ENCODE data around the gene HSPB7. TPM values are rescaled to one million over a fixed set of nuclear protein-coding genes. Genes with fewer than 3 reads are reported as not detected.
"Not testable (repeated sequence)": the region's sequence is repeated elsewhere in the genome, so short reads cannot be mapped to it uniquely, and the experiment has no call there.

The HSPB7 gene
- total RNA-seq, 6 experiments from 2014 or later: 0.54 to 2.0 (median 1.2) TPM

DNA sequence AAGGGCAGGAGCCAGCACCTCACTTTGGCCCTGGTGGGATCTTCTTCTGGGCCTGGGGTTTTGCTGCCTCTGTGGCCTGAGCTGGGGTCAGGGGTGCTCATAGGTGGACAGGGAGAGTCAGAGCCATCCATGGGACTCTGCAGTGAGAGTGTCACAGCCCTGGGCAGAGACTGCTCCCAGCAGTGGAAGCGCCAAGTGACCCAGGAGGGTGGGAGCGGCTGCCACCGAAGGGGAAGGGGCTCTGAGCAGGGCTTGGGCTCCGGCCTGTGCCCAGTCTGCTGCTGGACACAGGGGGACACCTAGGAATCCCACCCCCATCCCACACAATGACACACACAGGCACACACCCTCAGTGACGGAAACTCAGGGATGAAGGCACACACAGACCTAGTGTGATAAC is 26.1 kb upstream of the HSPB7 start:
- no peaks in the 10 kb centered on the region for H3K9me3 ChIP-seq
- TF ChIP-seq POLR2A (IDR thresholded peaks at IDR 0.05): no peak
- TF ChIP-seq, protein P1, sequence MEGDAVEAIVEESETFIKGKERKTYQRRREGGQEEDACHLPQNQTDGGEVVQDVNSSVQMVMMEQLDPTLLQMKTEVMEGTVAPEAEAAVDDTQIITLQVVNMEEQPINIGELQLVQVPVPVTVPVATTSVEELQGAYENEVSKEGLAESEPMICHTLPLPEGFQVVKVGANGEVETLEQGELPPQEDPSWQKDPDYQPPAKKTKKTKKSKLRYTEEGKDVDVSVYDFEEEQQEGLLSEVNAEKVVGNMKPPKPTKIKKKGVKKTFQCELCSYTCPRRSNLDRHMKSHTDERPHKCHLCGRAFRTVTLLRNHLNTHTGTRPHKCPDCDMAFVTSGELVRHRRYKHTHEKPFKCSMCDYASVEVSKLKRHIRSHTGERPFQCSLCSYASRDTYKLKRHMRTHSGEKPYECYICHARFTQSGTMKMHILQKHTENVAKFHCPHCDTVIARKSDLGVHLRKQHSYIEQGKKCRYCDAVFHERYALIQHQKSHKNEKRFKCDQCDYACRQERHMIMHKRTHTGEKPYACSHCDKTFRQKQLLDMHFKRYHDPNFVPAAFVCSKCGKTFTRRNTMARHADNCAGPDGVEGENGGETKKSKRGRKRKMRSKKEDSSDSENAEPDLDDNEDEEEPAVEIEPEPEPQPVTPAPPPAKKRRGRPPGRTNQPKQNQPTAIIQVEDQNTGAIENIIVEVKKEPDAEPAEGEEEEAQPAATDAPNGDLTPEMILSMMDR (IDR thresholded peaks at IDR 0.05): no peak
- intact Hi-C loops (cut with DNase I): no loop called here
- no peaks in the 10 kb centered on the region for H3K36me3 ChIP-seq
- no peaks in the 10 kb centered on the region for H3K27me3 ChIP-seq
- ATAC-seq (no peak), DNase-seq (no peak)
- no peak overlapping the region for H3K4me3 ChIP-seq
- no peaks in the 10 kb centered on the region for H3K4me1 ChIP-seq
- WGBS (ENCODE audit: insufficient coverage, low coverage, low lambda C conversion rate, missing lambda C conversion rate): no CpG with 5 or more reads among the region's 5 CpGs
- no peak overlapping the region for H3K27ac ChIP-seq

DNA sequence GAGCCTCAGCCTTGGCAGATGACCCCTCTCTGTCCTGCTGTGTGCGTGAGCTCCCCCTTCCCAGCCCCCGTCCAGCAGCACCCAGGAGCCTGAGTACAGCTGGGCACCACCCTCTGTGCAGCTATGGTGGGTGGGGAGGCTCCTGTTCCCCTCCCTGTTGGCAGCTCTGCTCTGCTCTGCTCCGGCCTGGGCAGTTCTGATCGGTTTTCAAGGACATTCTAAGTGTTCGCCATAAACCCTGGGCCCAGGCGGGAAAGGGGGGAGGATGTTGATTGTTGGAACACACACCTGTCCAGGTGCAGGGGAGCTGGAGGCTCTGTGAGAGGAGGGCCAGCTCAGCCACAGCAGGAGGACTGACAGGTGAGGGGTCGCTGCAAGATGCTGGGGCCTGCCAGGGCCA is 25.7 kb upstream of the HSPB7 start, which contains the start of gene CLCNKB:
TSS of gene CLCNKB (plus strand) at position 262 of the 400 bp plus-strand sequence. CDS start 711 bp downstream, outside the sequence.
- Histone ChIP-seq H3K27ac (no peak within 1 kb of the TSS), H3K9me3 (no peaks in the 10 kb centered on the region), H3K4me1 (no peaks in the 10 kb centered on the region), H3K27me3 (no peaks in the 10 kb centered on the region), H3K36me3 (no peaks in the 10 kb centered on the region), H3K4me3 (no peak within 1 kb of the TSS)
- intact Hi-C loops (cut with DNase I): no loop called here
- 49% methylated on average over 6 of the region's 7 CpGs for WGBS (ENCODE audit: insufficient coverage, low coverage, low lambda C conversion rate, missing lambda C conversion rate)
- TF ChIP-seq, protein P1 (IDR thresholded peaks at IDR 0.05): no peak
- no peak for TF ChIP-seq POLR2A (IDR thresholded peaks at IDR 0.05)
- no peak for ATAC-seq
- DNase-seq: no peak

DNA sequence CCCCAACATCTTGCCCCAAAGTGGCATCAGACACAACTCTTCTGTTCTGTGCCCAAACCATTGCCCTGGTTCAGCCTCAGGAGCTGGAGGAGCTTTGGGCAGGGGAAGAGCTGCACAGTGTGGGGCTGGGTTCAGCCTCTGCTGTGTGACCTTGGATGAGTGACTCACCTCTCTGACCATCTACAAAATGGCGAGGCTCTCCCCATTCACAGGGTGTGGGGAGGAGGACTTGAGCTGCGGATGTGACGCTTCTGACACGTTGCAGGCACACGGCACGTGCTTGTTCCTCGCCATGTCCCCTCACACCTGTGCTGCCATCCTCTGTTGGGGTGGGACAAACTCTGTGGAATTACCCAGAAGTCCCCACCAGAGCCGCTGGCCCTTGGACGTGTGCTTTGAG is 24.8 kb upstream of the HSPB7 start:
- 80% methylated on average over 2 of the region's 9 CpGs for WGBS (ENCODE audit: insufficient coverage, low coverage, low lambda C conversion rate, missing lambda C conversion rate)
- not testable (repeated sequence) for ATAC-seq

DNA sequence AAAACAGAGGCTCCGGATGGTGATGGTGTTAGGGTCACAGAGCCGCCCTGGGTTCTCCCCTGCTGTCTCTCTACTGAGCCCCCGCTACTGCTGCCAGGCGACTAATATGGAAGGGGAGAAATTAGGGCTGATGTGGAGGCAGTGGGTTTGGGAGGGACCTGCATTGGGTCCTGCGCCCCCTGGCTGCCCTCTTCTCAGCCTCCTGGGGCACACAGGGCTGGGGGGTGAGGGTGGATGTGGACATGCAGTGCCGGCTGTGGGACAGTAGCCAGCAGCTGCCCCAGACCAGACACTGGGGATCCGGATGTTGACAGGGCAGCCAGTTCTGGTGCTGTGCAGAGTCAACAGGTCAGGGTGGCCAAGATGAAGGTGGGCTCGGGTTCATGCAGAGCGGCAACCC is 24.3 kb upstream of the HSPB7 start:
- intact Hi-C loops (cut with DNase I): no loop called here
- Histone ChIP-seq H3K27me3 (no peaks in the 10 kb centered on the region), H3K9me3 (no peaks in the 10 kb centered on the region), H3K36me3 (no peaks in the 10 kb centered on the region), H3K27ac (no peak overlapping the region), H3K4me3 (no peak overlapping the region), H3K4me1 (no peaks in the 10 kb centered on the region)
- DNase-seq: no peak
- 25% methylated on average over 2 of the region's 9 CpGs for WGBS (ENCODE audit: insufficient coverage, low coverage, low lambda C conversion rate, missing lambda C conversion rate)
- ATAC-seq: no peak
- TF ChIP-seq, protein P1 (IDR thresholded peaks at IDR 0.05): no peak
- TF ChIP-seq POLR2A (IDR thresholded peaks at IDR 0.05): no peak

More for the DNA sequence above, 24.8 kb upstream of the HSPB7 start:
- H3K4me3 ChIP-seq; DNase-seq; H3K27me3 ChIP-seq; H3K36me3 ChIP-seq; H3K9me3 ChIP-seq; intact Hi-C loops (cut with DNase I); H3K27ac ChIP-seq; H3K4me1 ChIP-seq: not testable (repeated sequence)

DNA sequence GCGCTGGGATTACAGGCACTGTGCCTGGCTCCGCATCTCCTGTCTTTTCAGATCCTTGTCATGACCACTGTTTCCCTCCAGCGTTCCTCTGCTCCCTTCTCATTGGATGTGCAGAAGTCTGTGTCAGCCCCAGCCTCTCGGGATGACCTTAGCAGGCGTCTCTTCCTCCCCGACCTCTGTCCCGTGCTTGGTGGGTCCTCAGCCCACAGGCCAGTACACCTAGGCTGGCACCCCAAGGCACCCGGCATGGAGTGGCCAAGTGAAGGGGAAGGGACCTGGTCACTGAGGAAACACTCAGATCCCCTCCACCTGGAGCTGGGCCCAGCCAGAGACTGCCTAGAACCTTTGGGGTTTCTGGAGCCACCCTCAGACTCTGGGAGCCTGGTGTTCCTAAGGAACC is 23.4 kb upstream of the HSPB7 start:
- Histone ChIP-seq H3K27me3 (no peaks in the 10 kb centered on the region), H3K36me3 (no peaks in the 10 kb centered on the region), H3K27ac (no peak overlapping the region), H3K4me1 (no peaks in the 10 kb centered on the region), H3K4me3 (no peak overlapping the region), H3K9me3 (no peaks in the 10 kb centered on the region)
- no peak for TF ChIP-seq POLR2A (IDR thresholded peaks at IDR 0.05)
- TF ChIP-seq, protein P1 (IDR thresholded peaks at IDR 0.05): no peak
- DNase-seq (no peak), ATAC-seq (no peak)
- intact Hi-C loops (cut with DNase I): no loop called here
- WGBS (ENCODE audit: insufficient coverage, low coverage, low lambda C conversion rate, missing lambda C conversion rate): 39% methylated on average over 5 of the region's 8 CpGs

DNA sequence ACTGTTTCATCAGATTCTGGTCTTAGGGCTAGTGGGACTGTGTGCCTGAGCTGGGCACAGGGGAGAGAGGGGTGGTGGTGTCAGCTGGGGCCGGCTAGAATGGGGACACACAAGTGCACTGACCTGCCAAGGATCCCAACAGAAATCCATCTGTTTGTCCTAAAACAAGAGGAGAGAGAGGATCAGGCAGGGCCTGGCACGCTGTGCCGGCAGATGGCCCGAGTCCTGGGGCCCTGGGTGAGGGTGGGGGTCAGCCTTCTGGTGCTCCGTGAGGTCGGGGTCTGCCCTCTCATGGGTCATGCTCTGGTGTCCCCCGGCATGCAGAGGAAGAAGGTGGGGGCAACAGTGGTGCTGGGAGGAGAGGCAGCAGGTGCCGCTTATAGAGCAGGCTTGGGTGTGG is 22.0 kb upstream of the HSPB7 start:
- H3K27ac ChIP-seq; H3K9me3 ChIP-seq; intact Hi-C loops (cut with DNase I); DNase-seq; H3K27me3 ChIP-seq; H3K4me3 ChIP-seq; H3K36me3 ChIP-seq; ATAC-seq; H3K4me1 ChIP-seq: not testable (repeated sequence)
- WGBS (ENCODE audit: insufficient coverage, low coverage, low lambda C conversion rate, missing lambda C conversion rate): no CpG with 5 or more reads among the region's 8 CpGs
